Peyer's patch (tissue), 4 donors: ENCODE data around the gene ZNF318.

ENCODE experiments used
- CTCF ChIP-seq, 6 experiments: fragments of 450-650 bp in 4 of 6; fragments of 200-600 bp in 2 of 6; sonication (generic) in 1 of 6; IDR thresholded peaks; one replicate each; pipeline ENCODE4 v1.5.1; 2017 to 2019; ENCODE audit warnings: antibody characterized with exemption in 6 of 6, mild to moderate bottlenecking in 3 of 6, moderate library complexity in 1 of 6
- POLR2A ChIP-seq, 2 donors: fragments of 450-650 bp; IDR thresholded peaks; one replicate each; pipeline ENCODE4 v1.5.1; 2017; ENCODE audit warnings: antibody characterized with exemption in 2 of 2, mild to moderate bottlenecking in 2 of 2, moderate library complexity in 2 of 2

DNA sequence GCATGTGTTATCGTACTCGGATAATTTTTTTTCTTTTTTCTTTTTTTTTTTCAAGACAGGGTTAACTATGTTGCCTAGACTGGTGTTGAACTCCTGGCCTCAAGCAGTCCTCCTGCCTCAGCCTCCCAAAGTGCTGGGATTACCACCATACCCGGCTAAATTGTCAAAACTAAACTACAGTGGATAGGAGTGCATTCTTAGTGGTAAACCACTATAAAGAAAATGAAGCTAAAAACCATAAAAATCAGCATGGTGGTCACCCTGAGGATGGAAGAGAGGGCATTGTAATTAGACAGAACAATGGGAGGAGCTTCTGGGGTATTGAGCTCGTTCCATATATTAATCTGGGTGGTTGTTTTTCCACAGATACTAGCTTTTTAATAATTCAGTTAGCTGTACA is 6.2 kb upstream of the ZNF318 start:
- no peak for TF ChIP-seq CTCF (IDR thresholded peaks at IDR 0.05)
- no peak for TF ChIP-seq POLR2A (IDR thresholded peaks at IDR 0.05)
